ENCODE measurements around the gene GAS2. TPM values are rescaled to one million over a fixed set of nuclear protein-coding genes. Genes with fewer than 3 reads are reported as not detected.

GAS2 gene
- polyA plus RNA-seq, 3 donors: 0.86 to 1.00 (median 0.89) TPM

GRCh38 chr11:22725079-22725478 is 58.7 kb downstream of the GAS2 start:
- no peaks in the 10 kb centered on the region for H3K79me2 ChIP-seq (ENCODE audit: insufficient read depth, low read length)
- no peak overlapping the region for H3K4me2 ChIP-seq (replicated peaks; ENCODE audit: extremely low read depth, low read length, poor library complexity, severe bottlenecking)
- peaks cover 0 to 2% of the 10 kb centered on the region in 2 donors for H3K27me3 ChIP-seq (ENCODE audit: control insufficient read depth in 2 of 2, insufficient read depth in 2 of 2, low read length in 2 of 2)
- H3K36me3 ChIP-seq (replicated peaks in 1 of 2; ENCODE audit: control insufficient read depth in 1 of 2, insufficient read depth in 2 of 2, low read length in 2 of 2): no peaks in the 10 kb centered on the region
- no peak overlapping the region for H3K4me3 ChIP-seq (replicated peaks in 1 of 3; ENCODE audit: low read depth in 2 of 3, low read length in 3 of 3)
- Mint-ChIP-seq H3K27me3 (ENCODE audit: low read depth in 3 of 3) (no peaks in the 10 kb centered on the region), H3K36me3 (no peaks in the 10 kb centered on the region), H3K4me1 (no peaks in the 10 kb centered on the region), H3K9me3 (no peaks in the 10 kb centered on the region), H3K27ac (no peak overlapping the region), H3K4me3 (no peak overlapping the region)
- H3K9me3 ChIP-seq (replicated peaks in 1 of 2; ENCODE audit: control insufficient read depth in 1 of 2, insufficient read depth in 1 of 2, low read length in 2 of 2): no peaks in the 10 kb centered on the region
- H4K20me1 ChIP-seq (ENCODE audit: insufficient read depth, low read length): no peaks in the 10 kb centered on the region
- intact Hi-C loops (cut with micrococcal nuclease): no loop called here
- no peak for TF ChIP-seq CTCF (IDR thresholded peaks at IDR 0.05)
- no peak for DNase-seq
- H3K9ac ChIP-seq (ENCODE audit: insufficient read depth, low read length, poor library complexity, severe bottlenecking): no peak overlapping the region
- H3K27ac ChIP-seq (ENCODE audit: low read depth in 1 of 2, low read length in 2 of 2): no peak overlapping the region
- 88% methylated on average over 1 of the region's 3 CpGs for WGBS (ENCODE audit: insufficient coverage)
- H2AFZ ChIP-seq (ENCODE audit: insufficient read depth, low read depth, low read length, poor library complexity, severe bottlenecking): no peak overlapping the region
- H3K4me1 ChIP-seq (ENCODE audit: control insufficient read depth in 1 of 2, insufficient read depth in 2 of 2, low read length in 2 of 2): no peaks in the 10 kb centered on the region

GRCh38 chr11:22728600-22729389 is 62.4 kb downstream of the GAS2 start:
- no peak overlapping the region for H3K4me3 Mint-ChIP-seq
- no peaks in the 10 kb centered on the region for H3K9me3 Mint-ChIP-seq
- Histone ChIP-seq H3K27me3 (ENCODE audit: control insufficient read depth in 2 of 2, insufficient read depth in 2 of 2, low read length in 2 of 2) (no peaks in the 10 kb centered on the region), H3K9me3 (replicated peaks in 1 of 2; ENCODE audit: control insufficient read depth in 1 of 2, insufficient read depth in 1 of 2, low read length in 2 of 2) (no peaks in the 10 kb centered on the region), H3K4me2 (replicated peaks; ENCODE audit: extremely low read depth, low read length, poor library complexity, severe bottlenecking) (no peak overlapping the region), H3K4me1 (ENCODE audit: control insufficient read depth in 1 of 2, insufficient read depth in 2 of 2, low read length in 2 of 2) (no peaks in the 10 kb centered on the region), H3K27ac (ENCODE audit: low read depth in 1 of 2, low read length in 2 of 2) (no peak overlapping the region), H3K4me3 (replicated peaks in 1 of 3; ENCODE audit: low read depth in 2 of 3, low read length in 3 of 3) (no peak overlapping the region), H4K20me1 (ENCODE audit: insufficient read depth, low read length) (no peaks in the 10 kb centered on the region), H2AFZ (ENCODE audit: insufficient read depth, low read depth, low read length, poor library complexity, severe bottlenecking) (no peak overlapping the region), H3K9ac (ENCODE audit: insufficient read depth, low read length, poor library complexity, severe bottlenecking) (no peak overlapping the region), H3K36me3 (replicated peaks in 1 of 2; ENCODE audit: control insufficient read depth in 1 of 2, insufficient read depth in 2 of 2, low read length in 2 of 2) (no peaks in the 10 kb centered on the region), H3K79me2 (ENCODE audit: insufficient read depth, low read length) (no peaks in the 10 kb centered on the region)
- no peaks in the 10 kb centered on the region for H3K4me1 Mint-ChIP-seq
- no peaks in the 10 kb centered on the region for H3K36me3 Mint-ChIP-seq
- intact Hi-C loops (cut with micrococcal nuclease): no loop called here
- 80% methylated on average over 1 of the region's 3 CpGs for WGBS (ENCODE audit: insufficient coverage)
- H3K27me3 Mint-ChIP-seq (ENCODE audit: low read depth in 3 of 3): no peaks in the 10 kb centered on the region
- no peak for TF ChIP-seq CTCF (IDR thresholded peaks at IDR 0.05)
- no peak overlapping the region for H3K27ac Mint-ChIP-seq
- DNase-seq: no peak

Measured in CD14-positive monocyte (primary cell).